GM23338 (cell line): ENCODE results near the gene MAPK9. TPM values are rescaled to one million over a fixed set of nuclear protein-coding genes. Genes with fewer than 3 reads are reported as not detected.

Experiments
- ATAC-seq: fragments of 200-7000 bp; cut with Tn5 transposase; 3 replicates; pipeline ENCODE4 v1.9.1; 2020
- DNase-seq: peaks from one replicate; pipeline ENCODE4 v3.0.0-alpha.2; 2015; ENCODE audit warnings: low spot score
- H2AFZ ChIP-seq: fragments of 200-600 bp; sonication (generic); 2 replicates; pipeline ENCODE4 v1.8.0; 2016; ENCODE audit warnings: antibody characterized with exemption, mild to moderate bottlenecking, moderate library complexity
- H3F3A ChIP-seq: fragments of 200-600 bp; sonication (generic); replicated peaks from 2 replicates; pipeline ENCODE4 v1.8.0; 2017; ENCODE audit warnings: antibody characterized with exemption, mixed run types, low read depth
- H3K27ac ChIP-seq: fragments of 200-600 bp; sonication (generic); 2 replicates; pipeline ENCODE4 v1.6.1; 2016; ENCODE audit warnings: low read depth
- H3K27me3 ChIP-seq: fragments of 200-600 bp; sonication (generic); 2 replicates; pipeline ENCODE4 v1.8.0; 2016; ENCODE audit warnings: mild to moderate bottlenecking, mixed run types, moderate library complexity; ENCODE audit not compliant: insufficient read depth
- H3K36me3 ChIP-seq: fragments of 200-600 bp; sonication (generic); 2 replicates; pipeline ENCODE4 v1.8.0; 2016; ENCODE audit warnings: mild to moderate bottlenecking; ENCODE audit not compliant: insufficient read depth
- H3K4me1 ChIP-seq: fragments of 200-600 bp; sonication (generic); 2 replicates; pipeline ENCODE4 v1.8.0; 2016; ENCODE audit warnings: mild to moderate bottlenecking, moderate library complexity; ENCODE audit not compliant: insufficient read depth
- H3K4me2 ChIP-seq: fragments of 200-600 bp; sonication (generic); 2 replicates; pipeline ENCODE4 v1.7.1; 2017; ENCODE audit warnings: mixed run types
- H3K4me3 ChIP-seq: fragments of 200-600 bp; sonication (generic); 2 replicates; pipeline ENCODE4 v1.6.1; 2016; ENCODE audit warnings: mixed run types
- H3K79me2 ChIP-seq: fragments of 200-600 bp; sonication (generic); replicated peaks from 2 replicates; pipeline ENCODE4 v1.8.0; 2017; ENCODE audit warnings: mild to moderate bottlenecking; ENCODE audit not compliant: insufficient read depth
- H3K9me2 ChIP-seq: fragments of 200-600 bp; sonication (generic); 2 replicates; pipeline ENCODE4 v1.8.0; 2017; ENCODE audit not compliant: insufficient read depth
- H4K20me1 ChIP-seq: fragments of 200-600 bp; sonication (generic); replicated peaks from 2 replicates; pipeline ENCODE4 v1.8.0; 2017; ENCODE audit warnings: mild to moderate bottlenecking; ENCODE audit not compliant: insufficient read depth
- H3K27ac Mint-ChIP-seq: 2 replicates; pipeline ENCODE4 v1.8.0; 2020; ENCODE audit warnings: inconsistent platforms, mild to moderate bottlenecking, moderate library complexity, mixed read lengths
- H3K27me3 Mint-ChIP-seq: 3 replicates; pipeline ENCODE4 v1.8.0; 2022; ENCODE audit warnings: low read depth, mild to moderate bottlenecking, moderate library complexity, mixed read lengths, inconsistent platforms; ENCODE audit not compliant: insufficient read depth, poor library complexity
- H3K36me3 Mint-ChIP-seq: 3 replicates; pipeline ENCODE4 v1.8.0; 2021; ENCODE audit warnings: low read depth, mild to moderate bottlenecking, inconsistent platforms, moderate library complexity, mixed read lengths
- H3K4me1 Mint-ChIP-seq: 3 replicates; pipeline ENCODE4 v1.8.0; 2020; ENCODE audit warnings: mild to moderate bottlenecking, inconsistent platforms, mixed read lengths
- H3K4me3 Mint-ChIP-seq: 3 replicates; pipeline ENCODE4 v1.8.0; 2021; ENCODE audit warnings: moderate library complexity, mild to moderate bottlenecking, inconsistent platforms, mixed read lengths
- H3K9me3 Mint-ChIP-seq: 3 replicates; pipeline ENCODE4 v1.8.0; 2020; ENCODE audit warnings: moderate library complexity, mild to moderate bottlenecking, inconsistent platforms, mixed read lengths
- CREB1 ChIP-seq: fragments of 250-450 bp; sonication (Bioruptor Pico); IDR thresholded peaks from 2 replicates; pipeline ENCODE4 v1.5.0; 2020; ENCODE audit warnings: low read depth, mild to moderate bottlenecking, moderate library complexity
- EZH2 ChIP-seq: fragments of 200-600 bp; sonication (generic); IDR thresholded peaks from one replicate; pipeline ENCODE4 v1.8.0; 2017; ENCODE audit warnings: antibody characterized with exemption, mild to moderate bottlenecking, low read depth; ENCODE audit not compliant: unreplicated experiment
- EZH2phosphoT487 ChIP-seq: fragments of 200-600 bp; sonication (generic); IDR thresholded peaks from one replicate; pipeline ENCODE4 v1.8.1; 2018; ENCODE audit warnings: antibody characterized with exemption; ENCODE audit not compliant: unreplicated experiment
- JUNB ChIP-seq: IDR thresholded peaks from one replicate; pipeline ENCODE4 v1.6.1; 2016; ENCODE audit warnings: antibody characterized with exemption; ENCODE audit not compliant: unreplicated experiment
- NANOG ChIP-seq: IDR thresholded peaks from 2 replicates; pipeline ENCODE4 v1.6.1; 2016; ENCODE audit warnings: antibody characterized with exemption, borderline replicate concordance
- POLR2AphosphoS5 ChIP-seq: IDR thresholded peaks from 2 replicates; pipeline ENCODE4 v1.6.1; 2016; ENCODE audit warnings: antibody characterized with exemption, low read depth
- STAT1 ChIP-seq: IDR thresholded peaks from one replicate; pipeline ENCODE4 v1.6.1; 2016; ENCODE audit warnings: antibody characterized with exemption; ENCODE audit not compliant: unreplicated experiment
- ZNF114 ChIP-seq: fragments of 250-450 bp; sonication (Bioruptor Pico); IDR thresholded peaks from 2 replicates; pipeline ENCODE4 v1.5.0; 2020; ENCODE audit warnings: mild to moderate bottlenecking, moderate library complexity
- ZNF331 ChIP-seq: fragments of 250-450 bp; sonication (Bioruptor Pico); IDR thresholded peaks from 2 replicates; pipeline ENCODE4 v1.5.0; 2020; ENCODE audit warnings: low read depth, mild to moderate bottlenecking, moderate library complexity
- polyA plus RNA-seq: library from polyadenylated mRNA; unstranded; fragments of >200 nt; fragmentation: Nextera tagmentation; extraction: Ambion mirVana; gene quantifications from 2 replicates; pipeline ENCODE4 v1.2.1, GENCODE V29; 2016
- total RNA-seq: library from RNA; depleted of rRNA; stranded (reverse); fragments of >200 nt; shearing (Covaris generic); gene quantifications from 2 replicates; pipeline ENCODE4 v1.2.3, GENCODE V29; 2014
- TF ChIP-seq, protein P1 (sequence below): IDR thresholded peaks from 2 replicates; pipeline ENCODE4 v1.6.1; 2016; ENCODE audit warnings: antibody characterized with exemption
- TF ChIP-seq, protein P2 (sequence below): IDR thresholded peaks from one replicate; pipeline ENCODE4 v1.6.1; 2018; ENCODE audit warnings: antibody characterized with exemption; ENCODE audit not compliant: unreplicated experiment
- TF ChIP-seq, protein P3 (sequence below), 2 experiments: fragments of 200-600 bp in 1 of 2; sonication (generic) in 1 of 2; conservative IDR thresholded peaks; 2 replicates each; pipeline versions ENCODE4 v1.5.1 to v1.6.1; 2016 to 2017; ENCODE audit warnings: antibody characterized with exemption in 2 of 2, low read depth in 2 of 2, mild to moderate bottlenecking in 2 of 2, moderate library complexity in 1 of 2
- TF ChIP-seq, protein P4 (sequence below): fragments of 250-450 bp; sonication (Bioruptor Pico); IDR thresholded peaks from 2 replicates; pipeline ENCODE4 v1.5.0; 2020; ENCODE audit warnings: mild to moderate bottlenecking, moderate library complexity

The MAPK9 gene
- total and polyA plus RNA-seq, 2 experiments from 2014 or later, result 16.8 to 37.0 TPM

DNA sequence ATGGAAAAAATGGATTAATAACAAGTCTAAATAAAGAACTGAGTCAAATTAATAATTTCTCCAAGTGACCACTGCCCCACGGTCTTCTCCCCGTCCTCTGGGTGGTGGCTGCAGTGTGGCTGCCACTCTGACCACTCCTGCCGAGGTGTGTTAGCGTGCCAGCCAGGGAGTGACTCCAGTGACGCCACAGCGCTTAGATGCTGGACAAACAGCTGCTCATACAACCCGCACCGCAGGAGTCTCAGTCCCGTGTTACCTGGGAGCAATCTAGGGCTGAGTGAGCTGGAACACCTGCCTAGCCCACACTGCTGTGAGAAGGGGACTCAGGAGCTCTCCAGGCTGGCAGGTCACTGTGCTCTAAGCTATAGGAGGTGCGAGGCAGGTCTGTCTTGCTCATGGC is 10.2 kb downstream of the MAPK9 start:
- Mint-ChIP-seq H3K36me3 (peaks cover 56% of the 10 kb centered on the region), H3K27me3 (peaks cover 2% of the 10 kb centered on the region), H3K4me3 (no peak overlapping the region), H3K9me3 (no peaks in the 10 kb centered on the region), H3K27ac (no peak overlapping the region), H3K4me1 (peaks cover 15% of the 10 kb centered on the region; the same call in 2 of the 3 replicates)
- Histone ChIP-seq H3K4me2 (no peak overlapping the region), H3K4me1 (0 out of 2 replicates have a peak, but pooled peaks cover 3% of the 10 kb centered on the region), H2AFZ (no peak overlapping the region), H3K36me3 (peaks cover 19% of the 10 kb centered on the region; the same call in 1 of the 2 replicates), H3K9me2 (no peaks in the 10 kb centered on the region), H3K4me3 (no peak overlapping the region), H3K79me2 (peaks cover 58% of the 10 kb centered on the region), H3K27ac (no peak overlapping the region), H3K27me3 (no peaks in the 10 kb centered on the region), H3F3A (no peaks in the 10 kb centered on the region), H4K20me1 (peaks cover 8% of the 10 kb centered on the region; the same call in 1 of the 2 replicates)
- DNase-seq (no peak), ATAC-seq (no peak)
- TF ChIP-seq EZH2, result no peak
- TF ChIP-seq NANOG, result no peak
- TF ChIP-seq CREB1 (CRISPR knock-in tag), result no peak
- TF ChIP-seq POLR2AphosphoS5, result no peak
- TF ChIP-seq STAT1, result no peak
- TF ChIP-seq JUNB, result no peak
- TF ChIP-seq ZNF331 (CRISPR knock-in tag), result no peak
- TF ChIP-seq, protein P1, sequence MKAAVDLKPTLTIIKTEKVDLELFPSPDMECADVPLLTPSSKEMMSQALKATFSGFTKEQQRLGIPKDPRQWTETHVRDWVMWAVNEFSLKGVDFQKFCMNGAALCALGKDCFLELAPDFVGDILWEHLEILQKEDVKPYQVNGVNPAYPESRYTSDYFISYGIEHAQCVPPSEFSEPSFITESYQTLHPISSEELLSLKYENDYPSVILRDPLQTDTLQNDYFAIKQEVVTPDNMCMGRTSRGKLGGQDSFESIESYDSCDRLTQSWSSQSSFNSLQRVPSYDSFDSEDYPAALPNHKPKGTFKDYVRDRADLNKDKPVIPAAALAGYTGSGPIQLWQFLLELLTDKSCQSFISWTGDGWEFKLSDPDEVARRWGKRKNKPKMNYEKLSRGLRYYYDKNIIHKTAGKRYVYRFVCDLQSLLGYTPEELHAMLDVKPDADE, result no peak
- TF ChIP-seq ZNF114, result no peak
- TF ChIP-seq EZH2phosphoT487, result no peak
- TF ChIP-seq, protein P2, sequence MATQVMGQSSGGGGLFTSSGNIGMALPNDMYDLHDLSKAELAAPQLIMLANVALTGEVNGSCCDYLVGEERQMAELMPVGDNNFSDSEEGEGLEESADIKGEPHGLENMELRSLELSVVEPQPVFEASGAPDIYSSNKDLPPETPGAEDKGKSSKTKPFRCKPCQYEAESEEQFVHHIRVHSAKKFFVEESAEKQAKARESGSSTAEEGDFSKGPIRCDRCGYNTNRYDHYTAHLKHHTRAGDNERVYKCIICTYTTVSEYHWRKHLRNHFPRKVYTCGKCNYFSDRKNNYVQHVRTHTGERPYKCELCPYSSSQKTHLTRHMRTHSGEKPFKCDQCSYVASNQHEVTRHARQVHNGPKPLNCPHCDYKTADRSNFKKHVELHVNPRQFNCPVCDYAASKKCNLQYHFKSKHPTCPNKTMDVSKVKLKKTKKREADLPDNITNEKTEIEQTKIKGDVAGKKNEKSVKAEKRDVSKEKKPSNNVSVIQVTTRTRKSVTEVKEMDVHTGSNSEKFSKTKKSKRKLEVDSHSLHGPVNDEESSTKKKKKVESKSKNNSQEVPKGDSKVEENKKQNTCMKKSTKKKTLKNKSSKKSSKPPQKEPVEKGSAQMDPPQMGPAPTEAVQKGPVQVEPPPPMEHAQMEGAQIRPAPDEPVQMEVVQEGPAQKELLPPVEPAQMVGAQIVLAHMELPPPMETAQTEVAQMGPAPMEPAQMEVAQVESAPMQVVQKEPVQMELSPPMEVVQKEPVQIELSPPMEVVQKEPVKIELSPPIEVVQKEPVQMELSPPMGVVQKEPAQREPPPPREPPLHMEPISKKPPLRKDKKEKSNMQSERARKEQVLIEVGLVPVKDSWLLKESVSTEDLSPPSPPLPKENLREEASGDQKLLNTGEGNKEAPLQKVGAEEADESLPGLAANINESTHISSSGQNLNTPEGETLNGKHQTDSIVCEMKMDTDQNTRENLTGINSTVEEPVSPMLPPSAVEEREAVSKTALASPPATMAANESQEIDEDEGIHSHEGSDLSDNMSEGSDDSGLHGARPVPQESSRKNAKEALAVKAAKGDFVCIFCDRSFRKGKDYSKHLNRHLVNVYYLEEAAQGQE, result no peak
- TF ChIP-seq, protein P3, sequence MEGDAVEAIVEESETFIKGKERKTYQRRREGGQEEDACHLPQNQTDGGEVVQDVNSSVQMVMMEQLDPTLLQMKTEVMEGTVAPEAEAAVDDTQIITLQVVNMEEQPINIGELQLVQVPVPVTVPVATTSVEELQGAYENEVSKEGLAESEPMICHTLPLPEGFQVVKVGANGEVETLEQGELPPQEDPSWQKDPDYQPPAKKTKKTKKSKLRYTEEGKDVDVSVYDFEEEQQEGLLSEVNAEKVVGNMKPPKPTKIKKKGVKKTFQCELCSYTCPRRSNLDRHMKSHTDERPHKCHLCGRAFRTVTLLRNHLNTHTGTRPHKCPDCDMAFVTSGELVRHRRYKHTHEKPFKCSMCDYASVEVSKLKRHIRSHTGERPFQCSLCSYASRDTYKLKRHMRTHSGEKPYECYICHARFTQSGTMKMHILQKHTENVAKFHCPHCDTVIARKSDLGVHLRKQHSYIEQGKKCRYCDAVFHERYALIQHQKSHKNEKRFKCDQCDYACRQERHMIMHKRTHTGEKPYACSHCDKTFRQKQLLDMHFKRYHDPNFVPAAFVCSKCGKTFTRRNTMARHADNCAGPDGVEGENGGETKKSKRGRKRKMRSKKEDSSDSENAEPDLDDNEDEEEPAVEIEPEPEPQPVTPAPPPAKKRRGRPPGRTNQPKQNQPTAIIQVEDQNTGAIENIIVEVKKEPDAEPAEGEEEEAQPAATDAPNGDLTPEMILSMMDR (conservative IDR thresholded peaks at IDR 0.05; ENCODE audit: low read depth in 2 of 2), result no peak
- TF ChIP-seq, protein P4, sequence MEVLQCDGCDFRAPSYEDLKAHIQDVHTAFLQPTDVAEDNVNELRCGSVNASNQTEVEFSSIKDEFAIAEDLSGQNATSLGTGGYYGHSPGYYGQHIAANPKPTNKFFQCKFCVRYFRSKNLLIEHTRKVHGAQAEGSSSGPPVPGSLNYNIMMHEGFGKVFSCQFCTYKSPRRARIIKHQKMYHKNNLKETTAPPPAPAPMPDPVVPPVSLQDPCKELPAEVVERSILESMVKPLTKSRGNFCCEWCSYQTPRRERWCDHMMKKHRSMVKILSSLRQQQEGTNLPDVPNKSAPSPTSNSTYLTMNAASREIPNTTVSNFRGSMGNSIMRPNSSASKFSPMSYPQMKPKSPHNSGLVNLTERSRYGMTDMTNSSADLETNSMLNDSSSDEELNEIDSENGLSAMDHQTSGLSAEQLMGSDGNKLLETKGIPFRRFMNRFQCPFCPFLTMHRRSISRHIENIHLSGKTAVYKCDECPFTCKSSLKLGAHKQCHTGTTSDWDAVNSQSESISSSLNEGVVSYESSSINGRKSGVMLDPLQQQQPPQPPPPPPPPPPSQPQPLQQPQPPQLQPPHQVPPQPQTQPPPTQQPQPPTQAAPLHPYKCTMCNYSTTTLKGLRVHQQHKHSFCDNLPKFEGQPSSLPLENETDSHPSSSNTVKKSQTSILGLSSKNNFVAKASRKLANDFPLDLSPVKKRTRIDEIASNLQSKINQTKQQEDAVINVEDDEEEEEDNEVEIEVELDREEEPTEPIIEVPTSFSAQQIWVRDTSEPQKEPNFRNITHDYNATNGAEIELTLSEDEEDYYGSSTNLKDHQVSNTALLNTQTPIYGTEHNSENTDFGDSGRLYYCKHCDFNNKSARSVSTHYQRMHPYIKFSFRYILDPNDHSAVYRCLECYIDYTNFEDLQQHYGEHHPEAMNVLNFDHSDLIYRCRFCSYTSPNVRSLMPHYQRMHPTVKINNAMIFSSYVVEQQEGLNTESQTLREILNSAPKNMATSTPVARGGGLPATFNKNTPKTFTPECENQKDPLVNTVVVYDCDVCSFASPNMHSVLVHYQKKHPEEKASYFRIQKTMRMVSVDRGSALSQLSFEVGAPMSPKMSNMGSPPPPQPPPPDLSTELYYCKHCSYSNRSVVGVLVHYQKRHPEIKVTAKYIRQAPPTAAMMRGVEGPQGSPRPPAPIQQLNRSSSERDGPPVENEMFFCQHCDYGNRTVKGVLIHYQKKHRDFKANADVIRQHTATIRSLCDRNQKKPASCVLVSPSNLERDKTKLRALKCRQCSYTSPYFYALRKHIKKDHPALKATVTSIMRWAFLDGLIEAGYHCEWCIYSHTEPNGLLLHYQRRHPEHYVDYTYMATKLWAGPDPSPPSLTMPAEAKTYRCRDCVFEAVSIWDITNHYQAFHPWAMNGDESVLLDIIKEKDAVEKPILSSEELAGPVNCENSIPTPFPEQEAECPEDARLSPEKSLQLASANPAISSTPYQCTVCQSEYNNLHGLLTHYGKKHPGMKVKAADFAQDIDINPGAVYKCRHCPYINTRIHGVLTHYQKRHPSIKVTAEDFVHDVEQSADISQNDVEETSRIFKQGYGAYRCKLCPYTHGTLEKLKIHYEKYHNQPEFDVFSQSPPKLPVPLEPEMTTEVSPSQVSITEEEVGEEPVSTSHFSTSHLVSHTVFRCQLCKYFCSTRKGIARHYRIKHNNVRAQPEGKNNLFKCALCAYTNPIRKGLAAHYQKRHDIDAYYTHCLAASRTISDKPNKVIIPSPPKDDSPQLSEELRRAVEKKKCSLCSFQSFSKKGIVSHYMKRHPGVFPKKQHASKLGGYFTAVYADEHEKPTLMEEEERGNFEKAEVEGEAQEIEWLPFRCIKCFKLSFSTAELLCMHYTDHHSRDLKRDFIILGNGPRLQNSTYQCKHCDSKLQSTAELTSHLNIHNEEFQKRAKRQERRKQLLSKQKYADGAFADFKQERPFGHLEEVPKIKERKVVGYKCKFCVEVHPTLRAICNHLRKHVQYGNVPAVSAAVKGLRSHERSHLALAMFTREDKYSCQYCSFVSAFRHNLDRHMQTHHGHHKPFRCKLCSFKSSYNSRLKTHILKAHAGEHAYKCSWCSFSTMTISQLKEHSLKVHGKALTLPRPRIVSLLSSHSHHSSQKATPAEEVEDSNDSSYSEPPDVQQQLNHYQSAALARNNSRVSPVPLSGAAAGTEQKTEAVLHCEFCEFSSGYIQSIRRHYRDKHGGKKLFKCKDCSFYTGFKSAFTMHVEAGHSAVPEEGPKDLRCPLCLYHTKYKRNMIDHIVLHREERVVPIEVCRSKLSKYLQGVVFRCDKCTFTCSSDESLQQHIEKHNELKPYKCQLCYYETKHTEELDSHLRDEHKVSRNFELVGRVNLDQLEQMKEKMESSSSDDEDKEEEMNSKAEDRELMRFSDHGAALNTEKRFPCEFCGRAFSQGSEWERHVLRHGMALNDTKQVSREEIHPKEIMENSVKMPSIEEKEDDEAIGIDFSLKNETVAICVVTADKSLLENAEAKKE (CRISPR knock-in tag), result no peak
